CD14-positive monocyte (primary cell): ENCODE results near the gene IRF2. TPM values are rescaled to one million over a fixed set of nuclear protein-coding genes. Genes with fewer than 3 reads are reported as not detected.
A peak's percentile ranks its signal among the peaks of the same experiment; 100 is the strongest.

Experiments used
- DNase-seq, 3 donors: peaks; one replicate each; pipeline ENCODE4 v3.0.0-alpha.2; 2011 to 2022
- H2AFZ ChIP-seq: 2 replicates; pipeline ENCODE4 v1.6.0; 2012; ENCODE audit warnings: mild to moderate bottlenecking, low read depth, low read length, inconsistent platforms; ENCODE audit not compliant: insufficient read depth, poor library complexity, severe bottlenecking
- H3K27ac ChIP-seq, 2 donors: 1 replicate in 1 of 2; 2 replicates in 1 of 2; pipeline ENCODE4 v1.5.1; 2012 to 2013; ENCODE audit warnings: low read length in 2 of 2, control low read depth in 1 of 2, inconsistent platforms in 1 of 2, low read depth in 1 of 2, mild to moderate bottlenecking in 1 of 2
- H3K27me3 ChIP-seq, 2 donors: one replicate each; pipeline versions ENCODE4 v1.6.0 to v1.6.1; 2011 to 2013; ENCODE audit warnings: low read length in 2 of 2; ENCODE audit not compliant: control insufficient read depth in 2 of 2, insufficient read depth in 2 of 2
- H3K36me3 ChIP-seq, 2 donors: replicated peaks in 1 of 2; 1 replicate in 1 of 2; 2 replicates in 1 of 2; pipeline versions ENCODE4 v1.5.1 to v1.6.1; 2012 to 2013; ENCODE audit warnings: low read length in 2 of 2, control low read depth in 1 of 2, inconsistent platforms in 1 of 2, mild to moderate bottlenecking in 1 of 2; ENCODE audit not compliant: insufficient read depth in 2 of 2, control insufficient read depth in 1 of 2
- H3K4me1 ChIP-seq, 2 donors: 1 replicate in 1 of 2; 2 replicates in 1 of 2; pipeline versions ENCODE4 v1.5.1 to v1.6.1; 2012 to 2013; ENCODE audit warnings: low read length in 2 of 2, control low read depth in 1 of 2, inconsistent platforms in 1 of 2, mild to moderate bottlenecking in 1 of 2, moderate library complexity in 1 of 2; ENCODE audit not compliant: insufficient read depth in 2 of 2, control insufficient read depth in 1 of 2
- H3K4me2 ChIP-seq: replicated peaks from 2 replicates; pipeline ENCODE3; 2012; ENCODE audit warnings: low read length, moderate library complexity, mild to moderate bottlenecking; ENCODE audit not compliant: poor library complexity, severe bottlenecking; ENCODE audit errors: extremely low read depth
- H3K4me3 ChIP-seq, 3 experiments: fragments of 200-600 bp in 1 of 3; sonication (generic) in 1 of 3; replicated peaks in 1 of 3; 1 replicate in 2 of 3; 2 replicates in 1 of 3; pipeline ENCODE4 v1.5.1; 2011 to 2013; ENCODE audit warnings: low read length in 3 of 3, mild to moderate bottlenecking in 3 of 3, control low read depth in 2 of 3, low read depth in 2 of 3, inconsistent platforms in 1 of 3, moderate library complexity in 1 of 3
- H3K79me2 ChIP-seq: 2 replicates; pipeline ENCODE4 v1.6.0; 2012; ENCODE audit warnings: mild to moderate bottlenecking, control low read depth, inconsistent platforms, low read length, moderate library complexity; ENCODE audit not compliant: insufficient read depth
- H3K9ac ChIP-seq: 2 replicates; pipeline ENCODE4 v1.6.0; 2017; ENCODE audit warnings: low read length, mild to moderate bottlenecking; ENCODE audit not compliant: insufficient read depth, poor library complexity, severe bottlenecking
- H3K9me3 ChIP-seq, 2 donors: replicated peaks in 1 of 2; 1 replicate in 1 of 2; 2 replicates in 1 of 2; pipeline versions ENCODE4 v1.5.1 to v1.6.1; 2012 to 2013; ENCODE audit warnings: low read length in 2 of 2, control low read depth in 1 of 2; ENCODE audit not compliant: control insufficient read depth in 1 of 2, insufficient read depth in 1 of 2
- H4K20me1 ChIP-seq: 2 replicates; pipeline ENCODE4 v1.6.0; 2012; ENCODE audit warnings: mild to moderate bottlenecking, low read length, control low read depth, moderate library complexity; ENCODE audit not compliant: insufficient read depth
- H3K27ac Mint-ChIP-seq, 7 donors: one replicate each; pipeline ENCODE4 v1.8.0; 2020; ENCODE audit warnings: mild to moderate bottlenecking in 7 of 7, mixed read lengths in 7 of 7, moderate library complexity in 6 of 7, inconsistent platforms in 2 of 7
- H3K27me3 Mint-ChIP-seq, 3 donors: one replicate each; pipeline ENCODE4 v1.8.0; 2021 to 2022; ENCODE audit warnings: low read depth in 3 of 3, mild to moderate bottlenecking in 3 of 3, mixed read lengths in 3 of 3, moderate library complexity in 3 of 3, inconsistent platforms in 1 of 3
- H3K36me3 Mint-ChIP-seq, 2 donors: one replicate each; pipeline ENCODE4 v1.8.0; 2020; ENCODE audit warnings: mixed read lengths in 2 of 2, inconsistent platforms in 1 of 2, mild to moderate bottlenecking in 1 of 2
- H3K4me1 Mint-ChIP-seq: one replicate; pipeline ENCODE4 v1.8.0; 2020; ENCODE audit warnings: mild to moderate bottlenecking, mixed read lengths
- H3K4me3 Mint-ChIP-seq, 2 donors: one replicate each; pipeline ENCODE4 v1.8.0; 2020; ENCODE audit warnings: mild to moderate bottlenecking in 2 of 2, mixed read lengths in 2 of 2, moderate library complexity in 1 of 2
- H3K9me3 Mint-ChIP-seq, 7 donors: one replicate each; pipeline ENCODE4 v1.8.0; 2020 to 2022; ENCODE audit warnings: mixed read lengths in 7 of 7, mild to moderate bottlenecking in 6 of 7, moderate library complexity in 6 of 7, inconsistent platforms in 2 of 7
- CTCF ChIP-seq: fragments of 200-600 bp; IDR thresholded peaks from one replicate; pipeline ENCODE4 v1.8.0; 2022; ENCODE audit warnings: antibody characterized with exemption, mild to moderate bottlenecking
- WGBS: methylation state at CpG from one replicate; pipeline ENCODE4 v1.1.5; 2013; ENCODE audit warnings: missing lambda C conversion rate; ENCODE audit not compliant: insufficient coverage; 5-methylcytosine and 5-hydroxymethylcytosine counted together
- intact Hi-C, 2 donors: fragments of 100-400 bp; cut with micrococcal nuclease; formaldehyde crosslinking; loops; one replicate each; pipeline versions ENCODE4 v1.15.0 to v1.15.1; 2023
- polyA plus RNA-seq, 3 donors: library from polyadenylated mRNA; depleted of rRNA in 1 of 3; unstranded in 2 of 3; stranded (reverse) in 1 of 3; fragments of 300-500 nt in 2 of 3; fragments of >200 nt in 1 of 3; fragmentation: Illumina TruSeq in 2 of 3; gene quantifications; 1 replicate in 2 of 3; 2 replicates in 1 of 3; pipeline ENCODE4 v1.2.3, GENCODE V29; 2012 to 2021

IRF2 gene
- polyA plus RNA-seq, 3 donors: 51.3 to 76.8 (median 56.1) TPM

GRCh38 chr4:184514121-184514988, 40.0 kb upstream of the IRF2 start:
- Histone ChIP-seq H3K9me3 (no peaks in the 10 kb centered on the region), H3K27me3 (no peaks in the 10 kb centered on the region), H3K4me3 (peak overlapping the region in 1 of 3 experiments; percentile 40), H3K4me1 (peaks cover 42 to 47% of the 10 kb centered on the region in 2 donors), H3K36me3 (no peaks in the 10 kb centered on the region), H3K4me2 (peak overlapping the region; percentile 48), H3K9ac (no peak overlapping the region), H2AFZ (peak overlapping the region; percentile 60), H3K79me2 (no peaks in the 10 kb centered on the region), H4K20me1 (no peaks in the 10 kb centered on the region), H3K27ac (peak overlapping the region; percentile 18 to 78)
- peak overlapping the region; percentile 18 to 65 for H3K4me3 Mint-ChIP-seq
- DNase-seq: peak; percentile 79 to 96 (median 88)
- peaks cover 46% of the 10 kb centered on the region for H3K4me1 Mint-ChIP-seq
- peak overlapping the region; percentile 59 to 89 (median 83) for H3K27ac Mint-ChIP-seq
- H3K27me3 Mint-ChIP-seq: no peaks in the 10 kb centered on the region
- WGBS: 12% methylated on average over 6 of the region's 8 CpGs
- no peaks in the 10 kb centered on the region for H3K36me3 Mint-ChIP-seq
- intact Hi-C loops: loop anchor here (5.0 kb wide), 2 partner anchors 37 to 42 kb away; partner anchors contain the start of gene IRF2 (in 1 of the 2)
- no peak for TF ChIP-seq CTCF
- peaks cover 0 to 9% (median 5%) of the 10 kb centered on the region in 7 donors for H3K9me3 Mint-ChIP-seq

GRCh38 chr4:184513802-184514120, 39.4 kb upstream of the IRF2 start:
- H3K9ac ChIP-seq: no peak overlapping the region
- no peaks in the 10 kb centered on the region for H3K27me3 Mint-ChIP-seq
- H3K4me1 ChIP-seq: peaks cover 43 to 49% of the 10 kb centered on the region in 2 donors
- peak overlapping the region in 1 of 3 experiments; percentile 40 for H3K4me3 ChIP-seq
- H3K27ac Mint-ChIP-seq: peak overlapping the region; percentile 59 to 89 (median 83)
- no peaks in the 10 kb centered on the region for H3K27me3 ChIP-seq
- H3K27ac ChIP-seq: peak overlapping the region; percentile 18 to 78
- H3K4me1 Mint-ChIP-seq: peaks cover 48% of the 10 kb centered on the region
- peak overlapping the region; percentile 18 to 65 for H3K4me3 Mint-ChIP-seq
- H3K9me3 Mint-ChIP-seq: peaks cover 0 to 7% (median 5%) of the 10 kb centered on the region in 7 donors
- no peak for TF ChIP-seq CTCF
- H3K36me3 ChIP-seq: no peaks in the 10 kb centered on the region
- H3K9me3 ChIP-seq: no peaks in the 10 kb centered on the region
- H3K4me2 ChIP-seq: peak overlapping the region; percentile 48
- H3K79me2 ChIP-seq: no peaks in the 10 kb centered on the region
- no peaks in the 10 kb centered on the region for H3K36me3 Mint-ChIP-seq
- no peak for DNase-seq
- H2AFZ ChIP-seq: peak overlapping the region; percentile 60
- intact Hi-C loops: loop anchor here (5.0 kb wide), 2 partner anchors 36 to 41 kb away; partner anchors contain the start of gene IRF2 (in 1 of the 2)
- no peaks in the 10 kb centered on the region for H4K20me1 ChIP-seq
- no CpG with 5 or more reads among the region's 2 CpGs for WGBS
